Stomach (tissue), 4 donors: Measurements from ENCODE around the gene CERK.

Experiments
- POLR2A ChIP-seq, 4 donors: fragments of 450-650 bp; IDR thresholded peaks; one replicate each; pipeline ENCODE4 v1.6.1; 2016; ENCODE audit warnings: antibody characterized with exemption in 4 of 4, control low read depth in 2 of 4, mild to moderate bottlenecking in 1 of 4, moderate library complexity in 1 of 4
- TF ChIP-seq, protein P1 (sequence below), 7 experiments: fragments of 450-650 bp in 4 of 7; fragments of 200-600 bp in 3 of 7; sonication (generic) in 3 of 7; IDR thresholded peaks; one replicate each; pipeline ENCODE4 v1.5.1; 2016 to 2019; ENCODE audit warnings: antibody characterized with exemption in 7 of 7, control low read depth in 2 of 7, mild to moderate bottlenecking in 1 of 7

DNA sequence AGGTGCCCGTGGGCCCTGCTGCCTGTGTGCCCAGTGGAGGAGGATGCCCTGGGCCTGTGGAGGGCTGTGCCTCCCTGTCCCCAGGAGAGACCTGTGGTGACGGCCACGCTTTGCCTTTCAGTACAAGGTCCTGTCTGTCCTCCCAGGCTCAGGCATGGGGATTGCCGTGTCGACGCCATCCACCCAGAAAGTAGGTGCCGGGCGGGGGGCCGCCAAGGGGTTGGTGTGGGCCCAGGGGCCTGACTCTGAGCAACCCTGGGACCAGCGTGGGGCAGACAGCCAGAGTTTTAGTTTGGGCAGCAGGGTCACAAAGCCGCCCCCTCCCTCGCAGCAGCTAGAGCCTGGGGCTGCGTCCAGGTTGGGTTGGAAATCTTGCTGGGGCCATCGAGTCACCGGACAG is 61.6 kb downstream of the CERK start:
- TF ChIP-seq, protein P1, sequence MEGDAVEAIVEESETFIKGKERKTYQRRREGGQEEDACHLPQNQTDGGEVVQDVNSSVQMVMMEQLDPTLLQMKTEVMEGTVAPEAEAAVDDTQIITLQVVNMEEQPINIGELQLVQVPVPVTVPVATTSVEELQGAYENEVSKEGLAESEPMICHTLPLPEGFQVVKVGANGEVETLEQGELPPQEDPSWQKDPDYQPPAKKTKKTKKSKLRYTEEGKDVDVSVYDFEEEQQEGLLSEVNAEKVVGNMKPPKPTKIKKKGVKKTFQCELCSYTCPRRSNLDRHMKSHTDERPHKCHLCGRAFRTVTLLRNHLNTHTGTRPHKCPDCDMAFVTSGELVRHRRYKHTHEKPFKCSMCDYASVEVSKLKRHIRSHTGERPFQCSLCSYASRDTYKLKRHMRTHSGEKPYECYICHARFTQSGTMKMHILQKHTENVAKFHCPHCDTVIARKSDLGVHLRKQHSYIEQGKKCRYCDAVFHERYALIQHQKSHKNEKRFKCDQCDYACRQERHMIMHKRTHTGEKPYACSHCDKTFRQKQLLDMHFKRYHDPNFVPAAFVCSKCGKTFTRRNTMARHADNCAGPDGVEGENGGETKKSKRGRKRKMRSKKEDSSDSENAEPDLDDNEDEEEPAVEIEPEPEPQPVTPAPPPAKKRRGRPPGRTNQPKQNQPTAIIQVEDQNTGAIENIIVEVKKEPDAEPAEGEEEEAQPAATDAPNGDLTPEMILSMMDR (IDR thresholded peaks at IDR 0.05), result no peak
- no peak for TF ChIP-seq POLR2A (IDR thresholded peaks at IDR 0.05)
